ENCODE measurements around the gene SLC7A10.
"Not testable (repeated sequence)": the region's sequence is repeated elsewhere in the genome, so short reads cannot be mapped to it uniquely, and the experiment has no call there.

Gene SLC7A10

DNA sequence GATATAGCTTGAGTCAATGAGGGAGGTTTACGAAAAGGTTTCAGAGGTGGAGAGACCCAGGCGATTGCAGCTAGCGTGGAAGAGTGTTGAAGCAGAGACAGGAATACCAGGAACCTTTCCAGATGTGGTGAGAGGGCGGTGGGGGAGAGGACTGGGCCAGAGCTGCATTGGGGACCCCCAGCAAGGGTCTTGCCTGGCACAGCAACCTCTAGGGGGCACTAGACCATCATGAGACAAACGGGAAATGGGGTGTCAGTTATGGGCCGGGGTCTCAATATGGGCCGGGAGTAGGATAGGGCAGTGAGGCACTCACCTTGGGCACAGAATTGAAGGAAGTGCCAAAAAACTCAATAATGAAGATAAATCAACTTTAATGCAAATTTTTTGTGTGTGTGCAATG is 33.6 kb downstream of the SLC7A10 start:
- DNase-seq (ENCODE audit: extremely low read depth, low read depth) = no peak
- TF ChIP-seq, protein P1, sequence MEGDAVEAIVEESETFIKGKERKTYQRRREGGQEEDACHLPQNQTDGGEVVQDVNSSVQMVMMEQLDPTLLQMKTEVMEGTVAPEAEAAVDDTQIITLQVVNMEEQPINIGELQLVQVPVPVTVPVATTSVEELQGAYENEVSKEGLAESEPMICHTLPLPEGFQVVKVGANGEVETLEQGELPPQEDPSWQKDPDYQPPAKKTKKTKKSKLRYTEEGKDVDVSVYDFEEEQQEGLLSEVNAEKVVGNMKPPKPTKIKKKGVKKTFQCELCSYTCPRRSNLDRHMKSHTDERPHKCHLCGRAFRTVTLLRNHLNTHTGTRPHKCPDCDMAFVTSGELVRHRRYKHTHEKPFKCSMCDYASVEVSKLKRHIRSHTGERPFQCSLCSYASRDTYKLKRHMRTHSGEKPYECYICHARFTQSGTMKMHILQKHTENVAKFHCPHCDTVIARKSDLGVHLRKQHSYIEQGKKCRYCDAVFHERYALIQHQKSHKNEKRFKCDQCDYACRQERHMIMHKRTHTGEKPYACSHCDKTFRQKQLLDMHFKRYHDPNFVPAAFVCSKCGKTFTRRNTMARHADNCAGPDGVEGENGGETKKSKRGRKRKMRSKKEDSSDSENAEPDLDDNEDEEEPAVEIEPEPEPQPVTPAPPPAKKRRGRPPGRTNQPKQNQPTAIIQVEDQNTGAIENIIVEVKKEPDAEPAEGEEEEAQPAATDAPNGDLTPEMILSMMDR (IDR thresholded peaks at IDR 0.05; ENCODE audit: low read depth, low read length, missing control alignments) = peak; percentile 33
- H3K4me3 ChIP-seq (replicated peaks; ENCODE audit: low read depth, low read length) = no peak overlapping the region

DNA sequence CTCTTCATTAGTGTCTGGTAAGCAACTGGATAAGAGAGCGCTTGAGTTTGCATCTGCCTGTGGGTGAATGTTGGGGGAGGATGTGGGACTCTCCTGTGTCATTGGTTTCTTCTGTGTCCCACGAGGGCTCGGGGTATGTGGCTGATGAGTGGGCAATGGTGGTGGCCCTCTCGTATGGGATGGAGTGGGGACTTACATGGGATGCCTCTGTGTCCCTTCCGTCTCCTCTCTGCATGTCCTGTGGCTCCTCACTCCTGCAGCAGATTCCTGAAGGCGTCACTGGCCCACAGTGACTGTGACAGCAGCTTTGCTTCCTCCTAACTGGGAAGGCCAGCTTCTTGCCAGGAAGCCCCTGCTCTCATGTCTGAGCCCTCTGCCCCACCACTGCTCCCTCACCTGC is 34.1 kb downstream of the SLC7A10 start:
- TF ChIP-seq, protein P1 (IDR thresholded peaks at IDR 0.05; ENCODE audit: low read depth, low read length, missing control alignments) = no peak
- no peak overlapping the region for H3K4me3 ChIP-seq (replicated peaks; ENCODE audit: low read depth, low read length)
- DNase-seq (ENCODE audit: extremely low read depth, low read depth) = no peak

DNA sequence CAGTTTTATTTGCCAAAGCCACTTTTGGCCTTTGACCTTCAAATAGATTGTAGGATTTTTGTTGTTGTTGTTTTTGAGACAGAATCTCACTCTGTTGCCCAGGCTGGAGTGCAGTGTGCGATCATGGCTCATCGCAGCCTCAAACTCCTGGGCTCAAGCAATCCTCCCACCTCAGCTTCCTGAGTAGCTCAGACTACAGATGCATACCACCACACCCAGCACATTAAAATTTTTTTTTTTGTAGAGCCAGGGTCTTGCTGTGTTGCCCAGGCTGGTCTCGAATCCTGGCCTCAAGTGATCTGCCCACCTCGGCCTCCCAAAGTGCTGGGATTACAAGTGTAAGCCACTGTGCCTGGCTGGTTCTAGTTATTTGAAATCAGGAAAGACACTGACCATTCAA is 34.6 kb downstream of the SLC7A10 start:
- DNase-seq (ENCODE audit: extremely low read depth, low read depth) = not testable (repeated sequence)

DNA sequence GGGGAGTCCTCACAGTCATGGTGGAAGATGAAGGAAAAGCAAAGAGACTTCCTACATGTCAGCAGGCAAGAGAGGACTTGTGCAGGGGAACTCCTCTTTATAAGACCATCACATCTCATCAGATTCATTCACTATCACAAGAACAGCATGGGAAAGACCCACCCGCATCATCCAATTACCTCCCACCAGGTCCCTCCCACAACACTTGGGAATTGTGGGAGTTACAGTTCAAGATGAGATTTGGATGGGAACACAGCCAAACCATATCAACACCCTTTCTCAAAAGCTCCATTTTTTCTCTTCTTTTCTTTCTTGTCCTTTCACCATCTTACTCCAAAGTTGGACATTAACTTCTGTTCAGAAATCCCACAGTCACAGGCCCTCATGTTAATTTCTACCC is 36.2 kb downstream of the SLC7A10 start:
- no peak for DNase-seq (ENCODE audit: extremely low read depth, low read depth)
- H3K4me3 ChIP-seq (replicated peaks; ENCODE audit: low read depth, low read length) = no peak overlapping the region
- TF ChIP-seq, protein P1 (IDR thresholded peaks at IDR 0.05; ENCODE audit: low read depth, low read length, missing control alignments) = no peak

More for the DNA sequence above, 34.6 kb downstream of the SLC7A10 start:
- H3K4me3 ChIP-seq (replicated peaks; ENCODE audit: low read depth, low read length) = not testable (repeated sequence)

DNA sequence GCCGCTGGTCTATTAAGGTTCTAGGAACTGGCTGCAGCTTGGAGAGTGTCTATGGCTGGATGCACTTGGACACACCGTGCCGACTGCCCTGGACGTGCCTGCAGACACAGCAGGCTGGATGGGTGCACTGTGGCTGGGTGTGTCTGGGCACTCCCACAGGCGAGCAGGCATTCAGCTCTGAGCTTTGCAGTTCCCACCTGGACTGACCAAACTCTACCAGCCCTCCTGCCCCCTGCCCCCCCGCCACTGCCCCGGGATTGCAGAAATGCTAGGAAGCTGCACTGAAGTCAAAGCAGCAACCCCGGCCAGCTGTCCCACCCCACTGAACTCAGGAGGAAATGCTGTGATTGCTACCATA is 38.5 kb downstream of the SLC7A10 start:
- no peak overlapping the region for H3K4me3 ChIP-seq (replicated peaks; ENCODE audit: low read depth, low read length)
- TF ChIP-seq, protein P1 (IDR thresholded peaks at IDR 0.05; ENCODE audit: low read depth, low read length, missing control alignments) = no peak
- no peak for DNase-seq (ENCODE audit: extremely low read depth, low read depth)

DNA sequence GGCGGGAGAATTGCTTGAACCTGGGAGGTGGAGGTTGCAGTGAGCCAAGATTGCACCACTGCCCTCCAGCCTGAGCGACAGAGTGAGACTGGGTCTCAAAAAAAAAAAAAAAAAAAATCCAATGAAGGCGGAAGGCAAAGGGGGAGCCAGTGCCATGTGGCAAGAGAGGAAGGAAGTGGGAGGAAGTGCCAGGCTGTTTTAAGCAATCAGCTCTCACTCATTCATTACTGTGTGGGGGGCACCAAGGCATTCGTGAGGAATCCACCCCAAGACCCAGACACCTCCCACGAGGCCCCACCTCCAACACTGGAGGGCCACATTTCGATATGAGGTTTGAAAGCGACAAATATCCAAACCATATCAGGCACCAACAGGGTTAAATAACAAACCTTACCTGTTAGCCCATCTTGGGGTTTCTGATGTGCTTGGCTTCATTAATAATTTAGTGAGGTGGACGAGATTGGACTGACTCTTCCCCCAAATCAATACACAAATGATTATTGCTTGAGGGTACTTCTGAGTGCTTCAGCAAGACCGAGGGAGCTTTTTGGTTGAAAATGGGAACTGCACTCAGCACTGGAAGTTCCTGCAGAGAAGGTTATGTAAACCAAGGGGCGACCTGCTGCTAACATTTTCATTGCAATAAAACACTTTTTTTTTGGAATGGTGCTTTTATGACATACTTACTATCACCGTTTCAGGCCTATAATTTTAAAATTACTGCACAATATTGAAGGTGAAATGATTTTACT is 39.0 kb downstream of the SLC7A10 start:
- H3K4me3 ChIP-seq (replicated peaks; ENCODE audit: low read depth, low read length) = no peak overlapping the region
- TF ChIP-seq, protein P1 (IDR thresholded peaks at IDR 0.05; ENCODE audit: low read depth, low read length, missing control alignments) = no peak
- DNase-seq (ENCODE audit: extremely low read depth, low read depth) = no peak

DNA sequence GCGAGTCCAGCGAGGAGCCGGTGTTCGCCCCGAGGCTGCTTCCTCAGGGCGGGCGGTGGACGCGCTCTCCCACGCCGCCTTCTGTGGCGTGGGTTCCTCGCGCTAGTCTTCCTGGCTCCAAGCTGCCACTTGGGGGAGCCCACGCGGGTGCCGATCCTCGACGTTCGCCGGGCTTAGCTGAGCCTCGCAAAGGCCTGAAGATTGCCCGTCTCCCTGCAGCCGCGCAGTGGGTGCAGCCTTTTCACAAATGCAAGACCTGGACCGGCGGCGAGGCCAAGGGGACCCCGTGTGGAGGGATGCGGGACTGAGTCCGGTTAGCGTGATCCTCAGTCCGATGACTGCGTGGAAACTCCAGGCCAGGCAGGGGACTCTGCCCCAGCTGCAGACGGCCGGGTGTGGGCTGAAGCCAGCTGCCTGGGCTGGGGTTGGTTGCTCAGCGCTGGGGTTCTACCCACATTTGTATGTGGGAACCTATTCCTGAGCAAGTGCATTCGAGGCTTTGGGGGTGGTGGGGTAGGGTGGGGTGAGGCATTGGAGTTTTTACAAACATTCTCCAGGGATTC is 48.2 kb downstream of the SLC7A10 start:
- peak overlapping the region; percentile 45 for H3K4me3 ChIP-seq (replicated peaks; ENCODE audit: low read depth, low read length)
- TF ChIP-seq, protein P1 (IDR thresholded peaks at IDR 0.05; ENCODE audit: low read depth, low read length, missing control alignments) = peak; percentile 8
- DNase-seq (ENCODE audit: extremely low read depth, low read depth) = no peak
